HUES6 (cell line): ENCODE data around the gene SCMH1.

Experiments used
- H3K27ac ChIP-seq: 2 replicates; pipeline ENCODE4 v1.7.0; 2013; ENCODE audit warnings: low read depth, mild to moderate bottlenecking, low read length, inconsistent platforms
- H3K27me3 ChIP-seq: 2 replicates; pipeline ENCODE4 v1.6.1; 2013; ENCODE audit warnings: low read length; ENCODE audit not compliant: control insufficient read depth, insufficient read depth
- H3K36me3 ChIP-seq: 2 replicates; pipeline ENCODE4 v1.6.1; 2013; ENCODE audit warnings: low read length; ENCODE audit not compliant: control insufficient read depth, insufficient read depth
- H3K4me1 ChIP-seq: 2 replicates; pipeline ENCODE4 v1.6.1; 2013; ENCODE audit warnings: low read length; ENCODE audit not compliant: control insufficient read depth, insufficient read depth
- H3K4me3 ChIP-seq: 2 replicates; pipeline ENCODE4 v1.5.1; 2013; ENCODE audit warnings: low read depth, low read length
- H3K9ac ChIP-seq: one replicate; pipeline ENCODE4 v1.6.1; 2013; ENCODE audit warnings: mild to moderate bottlenecking, low read length
- H3K9me3 ChIP-seq: 2 replicates; pipeline ENCODE4 v1.6.1; 2013; ENCODE audit warnings: low read depth, low read length; ENCODE audit not compliant: control insufficient read depth, insufficient read depth

The SCMH1 gene

GRCh38 chr1:40986328-40986783 lies 255.8 kb downstream of the SCMH1 start:
- H3K9ac ChIP-seq, result no peak overlapping the region
- peaks cover 86% of the 10 kb centered on the region for H3K36me3 ChIP-seq
- 0 out of 2 replicates have a peak overlapping the region, but pooled peaks have one; percentile 0 for H3K27ac ChIP-seq

GRCh38 chr1:40985875-40986274 lies 256.2 kb downstream of the SCMH1 start:
- Histone ChIP-seq H3K27ac (0 out of 2 replicates have a peak overlapping the region, but pooled peaks have one; percentile 0), H3K4me3 (no peak overlapping the region)

More at GRCh38 chr1:40986328-40986783, 255.8 kb downstream of the SCMH1 start:
- H3K27me3 ChIP-seq, result no peaks in the 10 kb centered on the region
- peaks cover 6% of the 10 kb centered on the region for H3K4me1 ChIP-seq
- no peak overlapping the region for H3K4me3 ChIP-seq
- H3K9me3 ChIP-seq, result no peaks in the 10 kb centered on the region

DNA sequence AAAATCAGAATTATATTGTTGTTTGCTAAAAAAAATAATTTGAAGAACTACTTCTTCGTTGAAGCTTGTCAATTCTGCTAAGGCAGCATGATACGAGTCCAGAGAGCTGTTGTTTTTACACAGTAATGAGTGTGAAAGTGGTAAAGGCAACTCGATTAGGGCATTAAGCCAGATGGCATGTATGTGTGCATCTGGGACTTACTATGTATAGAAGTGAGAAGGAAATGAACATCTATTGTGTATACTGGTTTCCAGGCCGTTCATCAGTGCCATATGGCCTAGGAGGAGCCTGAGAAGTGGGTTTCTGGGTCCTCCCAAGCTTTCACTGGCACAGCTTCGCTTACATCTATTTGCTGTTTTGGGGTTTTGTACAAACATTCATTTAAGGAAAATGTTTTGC lies 256.9 kb downstream of the SCMH1 start:
- Histone ChIP-seq H3K9ac (no peak overlapping the region), H3K27ac (no peak overlapping the region), H3K36me3 (peaks cover 75% of the 10 kb centered on the region), H3K9me3 (no peaks in the 10 kb centered on the region), H3K27me3 (no peaks in the 10 kb centered on the region), H3K4me3 (no peak overlapping the region), H3K4me1 (peaks cover 15% of the 10 kb centered on the region)

More at GRCh38 chr1:40985875-40986274, 256.2 kb downstream of the SCMH1 start:
- Histone ChIP-seq H3K4me1 (peaks cover 11% of the 10 kb centered on the region), H3K36me3 (peaks cover 82% of the 10 kb centered on the region), H3K9ac (no peak overlapping the region), H3K9me3 (no peaks in the 10 kb centered on the region), H3K27me3 (no peaks in the 10 kb centered on the region)

- no peak overlapping the region for H3K27ac ChIP-seq
- H3K4me1 ChIP-seq, result peaks cover 15% of the 10 kb centered on the region
- H3K36me3 ChIP-seq, result peaks cover 68% of the 10 kb centered on the region
Observed at GRCh38 chr1:40984531-40984930, 257.6 kb downstream of the SCMH1 start.

GRCh38 chr1:40984066-40984465 lies 258.0 kb downstream of the SCMH1 start:
- H3K4me1 ChIP-seq, result peaks cover 15% of the 10 kb centered on the region
- H3K27me3 ChIP-seq, result no peaks in the 10 kb centered on the region
- no peak overlapping the region for H3K9ac ChIP-seq
- no peak overlapping the region for H3K27ac ChIP-seq
- no peak overlapping the region for H3K4me3 ChIP-seq
- H3K36me3 ChIP-seq, result peaks cover 64% of the 10 kb centered on the region
- H3K9me3 ChIP-seq, result no peaks in the 10 kb centered on the region

More at GRCh38 chr1:40984531-40984930, 257.6 kb downstream of the SCMH1 start:
- no peaks in the 10 kb centered on the region for H3K9me3 ChIP-seq
- no peak overlapping the region for H3K9ac ChIP-seq
- no peaks in the 10 kb centered on the region for H3K27me3 ChIP-seq
- no peak overlapping the region for H3K4me3 ChIP-seq

- Histone ChIP-seq H3K27me3 (no peaks in the 10 kb centered on the region), H3K4me3 (no peak overlapping the region), H3K36me3 (peaks cover 56% of the 10 kb centered on the region), H3K9me3 (no peaks in the 10 kb centered on the region), H3K27ac (no peak overlapping the region), H3K4me1 (peaks cover 15% of the 10 kb centered on the region), H3K9ac (no peak overlapping the region)
Observed at GRCh38 chr1:40983286-40983685, 258.8 kb downstream of the SCMH1 start.

DNA sequence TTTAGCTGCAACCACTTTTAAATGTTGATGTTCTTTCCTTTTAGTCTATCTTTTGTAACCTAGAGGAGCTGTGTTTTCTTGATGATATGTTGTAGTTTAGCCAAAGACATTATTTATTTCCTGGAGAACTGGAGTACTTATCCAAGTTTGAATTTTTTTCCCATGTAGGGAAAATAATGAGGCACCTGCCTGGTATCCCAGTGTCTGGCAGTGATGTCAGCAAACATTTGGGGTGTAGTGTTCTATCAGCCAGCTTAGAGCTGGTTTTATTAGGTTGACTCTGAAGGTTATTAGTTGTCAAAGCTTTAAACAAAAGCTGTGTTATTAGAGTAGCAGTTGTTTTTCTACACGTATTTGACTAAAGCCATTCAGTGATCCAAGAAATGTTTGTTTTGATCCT lies 259.4 kb downstream of the SCMH1 start:
- H3K9me3 ChIP-seq, result no peaks in the 10 kb centered on the region
- no peak overlapping the region for H3K27ac ChIP-seq
- no peaks in the 10 kb centered on the region for H3K27me3 ChIP-seq
- peaks cover 50% of the 10 kb centered on the region for H3K36me3 ChIP-seq
- peaks cover 15% of the 10 kb centered on the region for H3K4me1 ChIP-seq
- no peak overlapping the region for H3K9ac ChIP-seq
- H3K4me3 ChIP-seq, result no peak overlapping the region

GRCh38 chr1:40981691-40982448 lies 260.2 kb downstream of the SCMH1 start:
- Histone ChIP-seq H3K27me3 (no peaks in the 10 kb centered on the region), H3K4me1 (peaks cover 15% of the 10 kb centered on the region), H3K9me3 (no peaks in the 10 kb centered on the region), H3K36me3 (peaks cover 42% of the 10 kb centered on the region), H3K9ac (no peak overlapping the region), H3K27ac (no peak overlapping the region), H3K4me3 (peak overlapping the region; percentile 67)

DNA sequence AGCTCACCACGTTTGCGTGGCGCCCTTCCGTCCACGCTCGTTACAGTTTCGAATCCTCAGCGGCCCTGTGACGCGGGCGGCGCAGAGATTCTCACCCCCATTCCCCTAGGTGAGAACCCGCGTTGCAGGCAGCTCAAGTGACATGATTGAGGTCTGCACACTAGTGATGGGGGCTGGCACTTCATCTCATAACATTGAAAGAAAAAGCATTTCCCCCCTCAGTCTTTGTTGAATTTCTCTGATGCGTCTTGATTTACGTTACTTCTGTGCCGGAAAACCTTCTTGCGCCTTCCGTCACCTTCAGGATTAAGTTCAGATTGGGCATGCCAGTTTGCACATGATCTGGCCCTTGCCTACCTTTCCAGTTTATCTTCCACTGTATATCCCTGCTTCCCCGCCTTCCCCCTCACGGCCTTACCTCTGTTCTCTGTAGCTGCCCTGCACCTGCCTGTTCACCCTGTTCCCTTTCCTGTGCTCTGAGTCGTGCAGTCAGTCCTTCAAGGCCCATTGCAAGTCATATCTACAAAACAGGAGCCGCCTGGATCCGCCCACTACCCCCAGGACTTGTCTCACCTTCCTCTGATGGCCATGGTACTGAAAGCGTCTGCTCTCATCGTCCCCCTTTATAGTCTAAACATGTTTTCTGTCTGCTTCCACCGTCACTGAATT lies 261.5 kb downstream of the SCMH1 start:
- H3K4me1 ChIP-seq, result peaks cover 15% of the 10 kb centered on the region
- no peaks in the 10 kb centered on the region for H3K9me3 ChIP-seq
- peaks cover 29% of the 10 kb centered on the region for H3K36me3 ChIP-seq
- H3K4me3 ChIP-seq, result peak overlapping the region; percentile 67
- peak overlapping the region; percentile 73; the same call in 1 of the 2 replicates for H3K27ac ChIP-seq
- H3K27me3 ChIP-seq, result no peaks in the 10 kb centered on the region
- peak overlapping the region; percentile 91 for H3K9ac ChIP-seq

DNA sequence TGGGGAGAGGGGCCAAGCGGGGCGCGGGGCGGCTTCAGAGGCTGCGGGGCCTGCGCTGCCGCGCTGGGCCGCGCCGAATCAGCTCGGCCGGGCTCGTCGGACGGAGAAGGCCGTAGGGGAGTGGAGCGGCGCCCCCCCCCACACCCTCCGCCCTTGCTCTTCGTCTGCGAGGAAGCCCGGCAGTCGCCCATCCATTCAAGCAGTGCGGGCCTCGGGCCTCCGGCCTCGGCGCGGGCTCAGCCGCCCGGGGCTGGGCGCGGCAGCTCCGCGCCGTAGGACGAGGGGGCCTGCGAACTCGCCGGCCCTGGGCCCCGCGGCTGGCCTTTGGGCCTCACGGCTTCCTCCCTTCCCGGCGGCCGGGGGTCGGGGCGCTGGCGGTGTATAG lies 262.0 kb downstream of the SCMH1 start:
- H3K36me3 ChIP-seq, result peaks cover 24% of the 10 kb centered on the region
- no peaks in the 10 kb centered on the region for H3K9me3 ChIP-seq
- H3K27me3 ChIP-seq, result no peaks in the 10 kb centered on the region
- H3K4me1 ChIP-seq, result peaks cover 15% of the 10 kb centered on the region
- H3K4me3 ChIP-seq, result peak overlapping the region; percentile 67
- H3K27ac ChIP-seq, result peak overlapping the region; percentile 73; the same call in 1 of the 2 replicates
- peak overlapping the region; percentile 91 for H3K9ac ChIP-seq
